ENCODE data around the gene KSR1.

Gene KSR1

GRCh38 chr17:27541301-27542023 lies 85.2 kb downstream of the KSR1 start:
- H3K4me1 Mint-ChIP-seq (ENCODE audit: low read depth), result peaks cover 91% of the 10 kb centered on the region
- H3K27me3 Mint-ChIP-seq, result peaks cover 4% of the 10 kb centered on the region
- no peak overlapping the region for H3K4me3 Mint-ChIP-seq
- H3K36me3 Mint-ChIP-seq (ENCODE audit: low read depth), result peaks cover 4% of the 10 kb centered on the region
- H3K9me3 Mint-ChIP-seq, result no peaks in the 10 kb centered on the region
- no peak overlapping the region for H3K27ac Mint-ChIP-seq

- H3K4me1 Mint-ChIP-seq (ENCODE audit: low read depth), result peaks cover 97% of the 10 kb centered on the region
- H3K36me3 Mint-ChIP-seq (ENCODE audit: low read depth), result peaks cover 4% of the 10 kb centered on the region
- H3K4me3 Mint-ChIP-seq, result no peak overlapping the region
- H3K27ac Mint-ChIP-seq, result no peak overlapping the region
- H3K27me3 Mint-ChIP-seq, result peaks cover 4% of the 10 kb centered on the region
- H3K9me3 Mint-ChIP-seq, result no peaks in the 10 kb centered on the region
Observed at GRCh38 chr17:27542841-27543463, 86.7 kb downstream of the KSR1 start.

- H3K4me3 Mint-ChIP-seq, result no peak overlapping the region
- H3K4me1 Mint-ChIP-seq (ENCODE audit: low read depth), result peaks cover 92% of the 10 kb centered on the region
- peaks cover 4% of the 10 kb centered on the region for H3K36me3 Mint-ChIP-seq (ENCODE audit: low read depth)
- H3K27me3 Mint-ChIP-seq, result peaks cover 4% of the 10 kb centered on the region
- no peaks in the 10 kb centered on the region for H3K9me3 Mint-ChIP-seq
- peak overlapping the region; percentile 99 for H3K27ac Mint-ChIP-seq
Observed at GRCh38 chr17:27543464-27543856, 87.2 kb downstream of the KSR1 start.

- peak overlapping the region; percentile 99 for H3K27ac Mint-ChIP-seq
- peaks cover 4% of the 10 kb centered on the region for H3K36me3 Mint-ChIP-seq (ENCODE audit: low read depth)
- H3K9me3 Mint-ChIP-seq, result no peaks in the 10 kb centered on the region
- H3K4me1 Mint-ChIP-seq (ENCODE audit: low read depth), result peaks cover 87% of the 10 kb centered on the region
- H3K4me3 Mint-ChIP-seq, result peak overlapping the region; percentile 75
- H3K27me3 Mint-ChIP-seq, result peaks cover 4% of the 10 kb centered on the region
Observed at GRCh38 chr17:27543958-27544349, 87.7 kb downstream of the KSR1 start.

- Mint-ChIP-seq H3K27ac (peak overlapping the region; percentile 99), H3K4me3 (peak overlapping the region; percentile 75), H3K36me3 (ENCODE audit: low read depth) (peaks cover 4% of the 10 kb centered on the region), H3K4me1 (ENCODE audit: low read depth) (peaks cover 83% of the 10 kb centered on the region), H3K9me3 (no peaks in the 10 kb centered on the region), H3K27me3 (peaks cover 4% of the 10 kb centered on the region)
Observed at GRCh38 chr17:27544350-27545131, 88.3 kb downstream of the KSR1 start.

GRCh38 chr17:27545562-27546229 lies 89.4 kb downstream of the KSR1 start:
- H3K4me1 Mint-ChIP-seq (ENCODE audit: low read depth), result peaks cover 71% of the 10 kb centered on the region
- peaks cover 8% of the 10 kb centered on the region for H3K36me3 Mint-ChIP-seq (ENCODE audit: low read depth)
- no peaks in the 10 kb centered on the region for H3K9me3 Mint-ChIP-seq
- H3K27me3 Mint-ChIP-seq, result peaks cover 4% of the 10 kb centered on the region
- peak overlapping the region; percentile 75 for H3K4me3 Mint-ChIP-seq
- peak overlapping the region; percentile 99 for H3K27ac Mint-ChIP-seq

GRCh38 chr17:27546624-27547300 lies 90.5 kb downstream of the KSR1 start:
- Mint-ChIP-seq H3K36me3 (ENCODE audit: low read depth) (peaks cover 16% of the 10 kb centered on the region), H3K27me3 (peaks cover 4% of the 10 kb centered on the region), H3K27ac (peak overlapping the region; percentile 99), H3K9me3 (no peaks in the 10 kb centered on the region), H3K4me3 (peak overlapping the region; percentile 75), H3K4me1 (ENCODE audit: low read depth) (peaks cover 70% of the 10 kb centered on the region)

- peaks cover 70% of the 10 kb centered on the region for H3K4me1 Mint-ChIP-seq (ENCODE audit: low read depth)
- peaks cover 4% of the 10 kb centered on the region for H3K27me3 Mint-ChIP-seq
- H3K9me3 Mint-ChIP-seq, result no peaks in the 10 kb centered on the region
- peaks cover 20% of the 10 kb centered on the region for H3K36me3 Mint-ChIP-seq (ENCODE audit: low read depth)
- peak overlapping the region; percentile 75 for H3K4me3 Mint-ChIP-seq
- H3K27ac Mint-ChIP-seq, result peak overlapping the region; percentile 99
Observed at GRCh38 chr17:27547301-27547683, 91.0 kb downstream of the KSR1 start.

- no peak overlapping the region for H3K27ac Mint-ChIP-seq
- H3K4me1 Mint-ChIP-seq (ENCODE audit: low read depth), result peaks cover 67% of the 10 kb centered on the region
- H3K36me3 Mint-ChIP-seq (ENCODE audit: low read depth), result peaks cover 20% of the 10 kb centered on the region
- H3K9me3 Mint-ChIP-seq, result no peaks in the 10 kb centered on the region
- peaks cover 4% of the 10 kb centered on the region for H3K27me3 Mint-ChIP-seq
- no peak overlapping the region for H3K4me3 Mint-ChIP-seq
Observed at GRCh38 chr17:27548369-27548768, 92.1 kb downstream of the KSR1 start.

- H3K9me3 Mint-ChIP-seq, result no peaks in the 10 kb centered on the region
- peaks cover 28% of the 10 kb centered on the region for H3K36me3 Mint-ChIP-seq (ENCODE audit: low read depth)
- H3K27ac Mint-ChIP-seq, result no peak overlapping the region
- H3K4me1 Mint-ChIP-seq (ENCODE audit: low read depth), result peaks cover 57% of the 10 kb centered on the region
- no peak overlapping the region for H3K4me3 Mint-ChIP-seq
- H3K27me3 Mint-ChIP-seq, result peaks cover 4% of the 10 kb centered on the region
Observed at GRCh38 chr17:27549251-27549893, 93.1 kb downstream of the KSR1 start.

GRCh38 chr17:27550291-27550930 lies 94.2 kb downstream of the KSR1 start:
- peaks cover 31% of the 10 kb centered on the region for H3K36me3 Mint-ChIP-seq (ENCODE audit: low read depth)
- H3K9me3 Mint-ChIP-seq, result no peaks in the 10 kb centered on the region
- H3K27ac Mint-ChIP-seq, result no peak overlapping the region
- H3K4me1 Mint-ChIP-seq (ENCODE audit: low read depth), result peaks cover 52% of the 10 kb centered on the region
- H3K27me3 Mint-ChIP-seq, result no peaks in the 10 kb centered on the region
- no peak overlapping the region for H3K4me3 Mint-ChIP-seq

GRCh38 chr17:27550974-27551505 lies 94.8 kb downstream of the KSR1 start:
- peaks cover 31% of the 10 kb centered on the region for H3K36me3 Mint-ChIP-seq (ENCODE audit: low read depth)
- H3K27me3 Mint-ChIP-seq, result no peaks in the 10 kb centered on the region
- H3K9me3 Mint-ChIP-seq, result no peaks in the 10 kb centered on the region
- H3K4me1 Mint-ChIP-seq (ENCODE audit: low read depth), result peaks cover 47% of the 10 kb centered on the region
- H3K27ac Mint-ChIP-seq, result no peak overlapping the region
- no peak overlapping the region for H3K4me3 Mint-ChIP-seq

- Mint-ChIP-seq H3K4me3 (no peak overlapping the region), H3K27me3 (no peaks in the 10 kb centered on the region), H3K9me3 (no peaks in the 10 kb centered on the region), H3K4me1 (ENCODE audit: low read depth) (peaks cover 39% of the 10 kb centered on the region), H3K36me3 (ENCODE audit: low read depth) (peaks cover 31% of the 10 kb centered on the region), H3K27ac (peak overlapping the region; percentile 56)
Observed at GRCh38 chr17:27551701-27552248, 95.5 kb downstream of the KSR1 start.

Measured in stimulated activated naive CD8-positive, alpha-beta T cell treated with anti-CD3 and anti-CD28 coated beads, Interleukin-15, Interleukin-2, amounts not matched to agents 100 ng/mL and 50 ng/mL, for 24 hours (primary cell).